Stimulated activated CD4-positive, alpha-beta T cell treated with anti-CD3 and anti-CD28 coated beads, Interleukin-1b, Interleukin-23, amount 100 ng/mL, for 24 hours (primary cell): ENCODE data around the gene PHACTR1.

Source experiments
- DNase-seq, 4 experiments: peaks; one replicate each; pipeline ENCODE4 v3.0.0-alpha.2; 2020; ENCODE audit warnings: low read depth in 4 of 4, low spot score in 1 of 4

PHACTR1 gene

GRCh38 chr6:13256266-13257001 lies 539.9 kb downstream of the PHACTR1 start:
- no peak for DNase-seq

DNA sequence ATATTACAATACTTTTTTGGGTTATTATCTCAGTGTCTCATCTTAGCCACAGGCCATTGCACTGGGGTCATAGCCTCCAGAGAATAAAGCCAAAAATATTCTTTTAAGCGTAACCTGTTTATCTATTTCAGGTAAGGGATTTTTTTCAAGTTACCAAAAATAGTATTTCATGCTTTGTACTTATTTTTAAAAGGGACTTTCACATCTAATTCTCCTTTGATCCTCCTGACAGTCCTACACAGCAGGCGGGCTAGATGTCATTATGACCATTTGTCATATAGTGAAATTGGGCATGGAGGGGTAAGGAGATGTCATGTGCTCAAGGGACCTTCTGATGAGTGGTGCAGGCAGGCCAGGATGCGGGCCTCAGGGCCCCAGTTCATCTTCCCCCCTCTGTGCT lies 542.8 kb downstream of the PHACTR1 start:
- no peak for DNase-seq

GRCh38 chr6:13260101-13260598 lies 543.6 kb downstream of the PHACTR1 start:
- DNase-seq = no peak

- DNase-seq = no peak
Measured at GRCh38 chr6:13260831-13261230, 544.3 kb downstream of the PHACTR1 start.

DNA sequence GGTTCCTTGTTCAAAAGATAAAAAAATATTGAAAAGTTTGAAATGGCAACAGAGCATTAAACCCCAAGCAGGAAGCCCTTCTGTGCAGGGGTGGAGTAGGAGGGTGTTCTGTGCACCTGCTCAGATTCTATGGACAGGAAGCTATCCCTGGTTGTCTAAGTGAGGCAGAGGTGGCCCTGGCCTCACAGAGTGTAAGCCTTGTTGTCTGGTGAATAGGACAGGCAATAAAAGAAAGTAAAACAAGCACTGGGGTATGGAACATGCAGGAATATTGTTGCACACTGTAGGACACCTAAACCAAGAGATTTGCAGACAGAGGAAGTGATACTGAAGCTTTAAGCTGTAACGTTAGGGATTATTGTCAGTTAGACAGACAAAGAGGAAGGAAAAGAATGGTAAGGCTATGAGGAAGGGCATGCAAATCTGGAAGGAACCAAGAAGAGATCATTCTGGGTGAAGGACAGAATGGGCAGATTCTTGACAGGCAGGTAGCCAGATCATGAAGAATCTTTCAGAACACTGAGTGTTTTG lies 545.0 kb downstream of the PHACTR1 start:
- DNase-seq = no peak

- DNase-seq = no peak
Measured at GRCh38 chr6:13262302-13263230, 546.0 kb downstream of the PHACTR1 start.

- no peak for DNase-seq
Measured at GRCh38 chr6:13263669-13264068, 547.1 kb downstream of the PHACTR1 start.

DNA sequence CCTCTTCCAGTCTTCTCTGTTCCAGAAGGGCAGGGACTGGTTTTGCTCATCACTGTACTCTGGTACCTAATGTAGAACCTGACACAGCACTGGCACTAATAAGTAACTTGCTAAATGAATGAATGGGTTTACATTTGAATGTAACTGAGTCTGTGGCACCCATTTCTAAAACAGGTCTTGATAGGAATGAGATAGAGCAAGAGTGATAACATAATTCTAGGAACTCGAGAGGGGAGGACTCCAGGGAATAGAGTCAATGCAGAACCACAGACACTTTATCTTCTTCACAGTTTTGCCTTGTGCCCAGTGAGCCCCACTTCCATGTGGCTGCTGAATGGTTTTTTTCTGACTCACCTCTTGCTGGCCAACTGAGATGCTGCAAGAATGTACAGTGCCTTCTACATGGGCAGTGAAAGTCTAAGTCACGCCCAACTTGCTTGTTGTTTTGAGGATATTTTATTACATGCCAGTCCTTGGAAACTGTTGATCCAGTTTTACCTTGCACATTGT lies 550.6 kb downstream of the PHACTR1 start:
- no peak for DNase-seq

DNA sequence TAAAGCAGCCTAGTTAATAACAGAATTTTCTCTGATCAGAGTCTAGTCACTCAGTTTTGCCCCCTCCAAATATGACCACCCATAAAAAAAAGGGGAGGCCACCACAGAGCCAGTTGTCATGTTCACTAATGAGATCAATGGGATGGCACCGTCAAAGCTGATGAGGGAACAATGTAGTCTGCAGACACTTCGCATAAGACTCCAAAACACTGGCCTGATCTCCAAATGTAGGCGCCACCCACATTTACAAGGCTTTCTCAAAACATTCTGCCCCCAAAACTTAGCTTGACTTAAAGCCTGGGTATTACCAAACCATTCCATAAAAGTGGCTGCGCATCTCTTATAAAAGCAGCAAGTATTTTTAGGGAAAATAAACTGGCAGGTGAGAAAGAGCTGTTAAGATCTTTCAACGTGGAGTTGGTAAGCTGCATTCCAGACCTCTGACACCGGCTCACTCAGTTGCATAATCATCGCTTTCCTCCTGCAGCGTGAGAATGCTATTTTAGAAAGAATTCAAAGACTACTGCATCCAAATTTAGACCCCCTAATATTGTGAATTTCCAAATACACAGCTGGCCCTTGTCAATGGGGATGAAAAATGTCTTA lies 552.4 kb downstream of the PHACTR1 start:
- DNase-seq = no peak

DNA sequence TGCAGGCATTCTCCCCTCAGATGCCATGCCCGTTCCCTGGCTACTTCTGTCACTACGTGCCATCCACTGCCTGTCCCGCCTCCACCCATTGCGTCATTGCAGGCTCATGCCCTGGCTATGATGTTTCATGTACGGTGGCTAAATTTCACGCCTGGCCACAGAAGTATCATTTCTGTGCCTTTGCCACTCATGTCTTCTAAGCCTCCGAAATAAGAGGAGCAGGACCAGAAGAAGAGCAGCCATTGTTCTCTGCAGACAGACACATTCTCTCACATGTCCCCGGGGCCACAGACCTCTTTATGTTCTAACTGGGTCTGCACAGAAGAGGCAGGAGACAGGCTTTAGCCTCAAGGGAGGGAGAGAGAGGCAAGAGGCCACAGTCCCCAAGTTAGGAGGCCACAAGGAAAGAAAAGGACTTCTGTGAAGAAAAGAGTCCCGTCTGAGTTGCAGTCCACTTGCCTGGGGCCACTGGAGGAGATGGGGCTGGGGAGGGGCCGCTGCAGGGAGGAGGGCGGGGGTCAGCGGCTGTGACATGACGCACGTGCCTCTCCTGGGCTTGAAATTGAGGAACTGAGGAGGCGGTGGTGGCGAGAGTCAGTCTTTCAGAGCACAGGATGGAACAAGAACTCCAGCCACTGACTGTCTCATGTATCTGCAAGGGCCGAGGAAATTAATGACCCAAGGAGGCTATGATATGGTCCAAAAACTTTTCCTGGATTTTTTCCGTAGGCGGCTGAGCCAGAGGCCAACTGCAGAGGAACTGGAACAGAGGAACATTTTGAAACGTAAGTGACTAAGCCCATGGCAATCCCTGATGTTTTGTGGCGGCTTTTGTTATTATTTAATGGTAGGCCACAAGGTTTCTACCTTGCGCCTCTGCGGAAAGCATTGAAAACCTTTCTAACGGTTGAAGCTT lies 555.8 kb downstream of the PHACTR1 start:
- no peak for DNase-seq

GRCh38 chr6:13273202-13273930 lies 556.8 kb downstream of the PHACTR1 start:
- no peak for DNase-seq

DNA sequence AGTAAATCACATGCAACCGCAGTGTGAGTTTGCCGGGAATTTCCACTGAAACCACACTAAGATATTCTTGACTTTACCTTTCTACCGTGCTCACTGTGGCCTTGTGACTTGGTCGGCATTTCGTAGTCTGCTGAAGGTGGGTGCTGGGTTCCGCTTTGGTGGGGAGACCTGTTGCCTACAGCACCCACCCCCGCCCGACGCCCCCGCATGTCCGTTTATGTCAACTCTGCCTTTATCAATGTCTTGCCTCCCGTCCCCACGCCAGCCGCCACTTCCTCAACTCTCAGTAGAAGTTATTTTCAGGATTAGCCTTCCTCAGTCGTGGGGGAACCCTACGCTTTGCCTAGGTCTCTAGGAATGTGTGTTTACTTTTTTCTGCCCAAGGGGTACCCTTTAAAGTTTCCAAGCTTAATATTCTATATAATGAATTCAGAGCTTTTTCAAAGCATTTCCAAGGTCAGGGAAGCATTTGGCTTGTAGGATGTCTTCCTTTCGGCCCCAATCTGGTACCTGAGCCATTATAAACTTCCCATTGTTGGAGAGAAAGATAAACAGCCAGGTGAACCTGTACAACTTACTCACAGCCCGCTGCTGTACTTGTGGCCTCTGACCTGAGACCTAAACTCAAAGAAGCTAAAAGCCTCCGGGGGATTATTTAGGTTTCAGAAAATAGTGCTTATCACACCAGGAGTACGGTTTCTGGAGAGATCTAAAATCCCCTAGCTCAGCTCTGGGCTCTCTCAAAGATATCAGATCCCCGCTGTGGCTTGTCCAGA lies 557.6 kb downstream of the PHACTR1 start:
- peak; percentile 16 to 46 (median 27) for DNase-seq

- no peak for DNase-seq
Measured at GRCh38 chr6:13274707-13275434, 558.3 kb downstream of the PHACTR1 start.

GRCh38 chr6:13275435-13275989 lies 558.9 kb downstream of the PHACTR1 start:
- no peak for DNase-seq

DNA sequence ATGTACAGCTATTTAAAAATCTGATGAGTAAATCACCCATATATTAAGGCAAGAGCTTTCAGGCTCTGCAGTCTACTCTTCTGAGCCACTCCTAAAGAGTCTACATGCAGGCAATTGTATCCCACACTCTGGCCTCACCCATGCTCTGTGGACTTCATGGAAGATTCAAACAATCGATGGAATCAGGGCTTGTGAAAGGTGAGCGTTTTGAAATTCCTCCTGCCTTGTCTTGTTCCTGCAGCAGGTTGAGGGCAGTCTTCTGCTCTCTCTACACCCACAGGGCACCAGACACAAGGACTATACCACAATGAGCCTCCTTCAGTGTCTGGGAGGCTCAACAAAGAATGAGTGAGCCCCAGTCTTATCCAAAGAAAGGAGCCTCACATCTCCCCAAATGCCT lies 560.7 kb downstream of the PHACTR1 start:
- no peak for DNase-seq

DNA sequence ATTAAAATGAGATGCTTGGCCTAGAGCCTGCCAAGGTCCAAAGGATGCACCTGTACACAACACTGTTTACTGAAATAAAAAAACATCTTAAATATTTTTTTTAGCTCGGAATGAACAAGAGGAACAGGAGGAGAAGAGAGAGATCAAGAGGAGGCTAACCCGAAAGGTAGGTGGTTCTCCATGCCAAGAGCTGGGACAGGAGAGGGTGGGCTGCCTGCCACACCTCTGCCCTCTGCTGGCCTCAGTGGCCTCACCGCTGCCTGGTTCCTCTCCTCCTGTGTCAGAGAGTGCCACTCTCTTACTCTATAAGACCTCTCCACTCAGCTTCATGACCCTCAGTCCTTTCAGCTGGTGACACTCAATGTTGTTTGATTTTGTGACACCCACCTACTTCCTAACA lies 561.6 kb downstream of the PHACTR1 start:
- no peak for DNase-seq

- no peak for DNase-seq
Measured at GRCh38 chr6:13278991-13279390, 562.4 kb downstream of the PHACTR1 start.

DNA sequence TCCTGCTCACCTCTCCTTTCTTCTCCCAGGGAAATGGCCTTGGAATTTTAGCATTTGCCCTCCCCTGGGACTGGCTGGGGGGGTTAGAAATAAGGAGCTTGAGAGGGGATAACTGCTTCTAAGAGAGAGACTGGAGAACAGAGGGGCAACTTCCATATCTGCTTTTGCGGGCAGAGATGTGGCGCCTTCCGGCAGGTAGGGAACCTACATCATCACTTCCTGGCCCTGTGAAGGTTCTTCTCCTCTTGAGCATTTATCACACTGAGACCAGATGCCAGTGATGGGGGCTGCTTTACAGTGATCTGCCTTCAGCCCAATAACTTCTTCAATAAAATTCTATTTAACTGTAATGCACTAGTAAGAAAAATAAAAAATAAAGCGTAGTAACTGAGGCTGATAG lies 563.7 kb downstream of the PHACTR1 start:
- DNase-seq = no peak
